GM12878 (cell line): ENCODE data around the gene TRIM3. TPM values are rescaled to one million over a fixed set of nuclear protein-coding genes. Genes with fewer than 3 reads are reported as not detected.

Experiments
- ATAC-seq: fragments of 200-7000 bp; cut with Tn5 transposase; 3 replicates; pipeline ENCODE4 v1.9.1; 2020; ENCODE audit warnings: mild to moderate bottlenecking, moderate library complexity
- BruUV-seq: library from RNA; stranded (reverse); fragments of 400-500 nt; replicated peaks from 2 replicates; lab custom pipeline; 2021; lab: Mats Ljungman, UMichigan
- CTCF ChIA-PET: fragments of 300-600 bp; sonication (Branson Sonifier 250); formaldehyde crosslinking; extraction: SDS; loops from one replicate; lab custom pipeline; 2021; ENCODE audit warnings: inconsistent platforms; lab: Yijun Ruan, JAX
- POLR2A ChIA-PET: fragments of 350-600 bp; formaldehyde crosslinking; extraction: SDS; loops from one replicate; lab custom pipeline; 2021; ENCODE audit warnings: inconsistent platforms; lab: Charles Lee
- RAD21 ChIA-PET: fragments of 300-600 bp; sonication (Branson Sonifier 250); formaldehyde crosslinking; loops from one replicate; lab custom pipeline; 2023; ENCODE audit warnings: antibody characterized with exemption; ENCODE audit not compliant: unreplicated experiment; lab: Charles Lee
- SMC1A ChIA-PET: fragments of 300-600 bp; sonication (Branson Sonifier 250); formaldehyde crosslinking; loops from one replicate; lab custom pipeline; 2023; ENCODE audit not compliant: unreplicated experiment, uncharacterized antibody; lab: Charles Lee
- DNase-seq: peaks from one replicate; pipeline ENCODE4 v3.0.0-alpha.2; 2011; ENCODE audit warnings: low read depth, low spot score
- FAIRE-seq: peaks from 3 replicates; lab custom pipeline; 2011; peaks lifted over from hg19 to GRCh38; lab: Jason Lieb, UNC
- H2AFZ ChIP-seq: 2 replicates; pipeline ENCODE4 v1.6.0; 2011; ENCODE audit warnings: low read depth, low read length, control low read depth; ENCODE audit not compliant: control insufficient read depth
- H3K27ac ChIP-seq: 2 replicates; pipeline ENCODE4 v1.5.1; 2011; ENCODE audit warnings: control low read depth; ENCODE audit not compliant: control insufficient read depth, insufficient read depth
- H3K27me3 ChIP-seq, 2 experiments: replicated peaks in 1 of 2; 2 replicates each; pipeline versions ENCODE4 v1.6.0 to v1.6.1; 2011; ENCODE audit warnings: low read length in 1 of 2; ENCODE audit not compliant: control insufficient read depth in 2 of 2, insufficient read depth in 2 of 2
- H3K36me3 ChIP-seq, 2 experiments: 2 replicates each; pipeline ENCODE4 v1.5.1; 2011; ENCODE audit warnings: low read length in 1 of 2; ENCODE audit not compliant: control insufficient read depth in 2 of 2, insufficient read depth in 2 of 2
- H3K4me1 ChIP-seq: 2 replicates; pipeline ENCODE4 v1.6.1; 2011; ENCODE audit warnings: mild to moderate bottlenecking, low read length, moderate library complexity, mixed read lengths; ENCODE audit not compliant: control insufficient read depth, insufficient read depth
- H3K4me2 ChIP-seq: 2 replicates; pipeline ENCODE4 v1.6.0; 2011; ENCODE audit warnings: control low read depth; ENCODE audit not compliant: control insufficient read depth, insufficient read depth
- H3K4me3 ChIP-seq: fragments of 200-600 bp; sonication (generic); 2 replicates; pipeline ENCODE4 v1.5.1; 2016
- H3K79me2 ChIP-seq: 2 replicates; pipeline ENCODE4 v1.6.0; 2011; ENCODE audit warnings: low read length; ENCODE audit not compliant: control insufficient read depth, insufficient read depth
- H3K9ac ChIP-seq: 2 replicates; pipeline ENCODE4 v1.8.0; 2011; ENCODE audit warnings: low read length, control low read depth, mixed read lengths; ENCODE audit not compliant: control insufficient read depth, insufficient read depth
- H3K9me3 ChIP-seq: replicated peaks from 3 replicates; pipeline ENCODE4 v1.5.1; 2011; ENCODE audit warnings: mild to moderate bottlenecking, low read length; ENCODE audit not compliant: control insufficient read depth, insufficient read depth
- H4K20me1 ChIP-seq: 2 replicates; pipeline ENCODE4 v1.6.0; 2011; ENCODE audit not compliant: control insufficient read depth, insufficient read depth
- E2F4 ChIP-seq: IDR thresholded peaks from 2 replicates; pipeline ENCODE4 v1.6.1; 2012; ENCODE audit warnings: low read depth, low read length, improper control_type of control experiment
- EGR1 ChIP-seq, 2 experiments: IDR thresholded peaks; 1 replicate in 1 of 2; 2 replicates in 1 of 2; pipeline ENCODE4 v1.6.1; 2011 to 2012; ENCODE audit warnings: low read depth in 2 of 2, low read length in 2 of 2, borderline replicate concordance in 1 of 2, mild to moderate bottlenecking in 1 of 2, moderate library complexity in 1 of 2
- EZH2 ChIP-seq: IDR thresholded peaks from 2 replicates; pipeline ENCODE4 v1.6.1; 2012; ENCODE audit warnings: low read depth, mild to moderate bottlenecking, control low read depth, inconsistent platforms, low read length, borderline replicate concordance; ENCODE audit not compliant: control insufficient read depth
- HCFC1 ChIP-seq: fragments of 150-350 bp; IDR thresholded peaks from 2 replicates; pipeline ENCODE4 v1.6.1; 2014; ENCODE audit warnings: low read length
- HDAC6 ChIP-seq: fragments of 200-600 bp; sonication (generic); IDR thresholded peaks from one replicate; pipeline ENCODE4 v1.8.0; 2017; ENCODE audit warnings: antibody characterized with exemption; ENCODE audit not compliant: unreplicated experiment
- IRF4 ChIP-seq: IDR thresholded peaks from 2 replicates; pipeline ENCODE4 v1.6.1; 2011; ENCODE audit warnings: low read depth, low read length
- KLF5 ChIP-seq: fragments of 450-650 bp; IDR thresholded peaks from 2 replicates; pipeline ENCODE4 v1.6.1; 2014; ENCODE audit warnings: mild to moderate bottlenecking; ENCODE audit not compliant: partially characterized antibody
- MYB ChIP-seq: fragments of 150-350 bp; IDR thresholded peaks from 2 replicates; pipeline ENCODE4 v1.6.1; 2014; ENCODE audit warnings: mild to moderate bottlenecking, low read depth, low read length, borderline replicate concordance
- PML ChIP-seq: IDR thresholded peaks from 2 replicates; pipeline ENCODE4 v1.6.1; 2012; ENCODE audit warnings: low read length, inconsistent platforms
- POU2F2 ChIP-seq: IDR thresholded peaks from 3 replicates; pipeline ENCODE4 v1.6.1; 2011; ENCODE audit warnings: low read depth, mild to moderate bottlenecking, low read length, borderline replicate concordance
- RELA ChIP-seq: fragments of 450-650 bp; IDR thresholded peaks from 2 replicates; pipeline ENCODE4 v1.8.0; 2014; ENCODE audit warnings: borderline replicate concordance; ENCODE audit not compliant: partially characterized antibody
- RUNX3 ChIP-seq: IDR thresholded peaks from 2 replicates; pipeline ENCODE4 v1.6.1; 2012; ENCODE audit warnings: low read length, inconsistent platforms
- SKIL ChIP-seq: fragments of 450-650 bp; IDR thresholded peaks from 2 replicates; pipeline ENCODE4 v1.6.1; 2017; ENCODE audit warnings: mild to moderate bottlenecking, low read depth, inconsistent platforms; ENCODE audit not compliant: poor library complexity, severe bottlenecking
- SMAD5 ChIP-seq: IDR thresholded peaks from 2 replicates; pipeline ENCODE4 v1.6.1; 2016; ENCODE audit warnings: antibody characterized with exemption, low read depth
- SUZ12 ChIP-seq: fragments of 200-600 bp; sonication (generic); IDR thresholded peaks from one replicate; pipeline ENCODE4 v1.6.1; 2018; ENCODE audit warnings: antibody characterized with exemption, mild to moderate bottlenecking; ENCODE audit not compliant: unreplicated experiment
- ZBED1 ChIP-seq: IDR thresholded peaks from 2 replicates; pipeline ENCODE4 v1.6.1; 2016; ENCODE audit warnings: borderline replicate concordance
- WGBS: methylation state at CpG from one replicate; pipeline ENCODE4 v1.1.6; 2016; ENCODE audit warnings: low lambda C conversion rate; ENCODE audit not compliant: insufficient replicate concordance, insufficient coverage; ENCODE audit errors: missing lambda C conversion rate; 5-methylcytosine and 5-hydroxymethylcytosine counted together
- in situ Hi-C: fragments of 300-500 bp; cut with MboI; formaldehyde crosslinking; loops from 9 replicates; pipeline ENCODE4 v1.14.3; 2018; ENCODE audit warnings: mixed read lengths
- intact Hi-C: fragments of 100-400 bp; cut with micrococcal nuclease; formaldehyde crosslinking; loops from one replicate; pipeline ENCODE4 v1.14.2; 2022; ENCODE audit not compliant: unreplicated experiment
- polyA plus RNA-seq, 11 experiments: library from polyadenylated mRNA; depleted of rRNA in 4 of 11; unstranded in 6 of 11; stranded (reverse) in 5 of 11; fragments of >200 nt; fragmentation: Nextera tagmentation in 4 of 11; fragmentation: Illumina TruSeq in 1 of 11; extraction: Ambion mirVana in 4 of 11; extraction: Trizol in 1 of 11; gene quantifications; 1 replicate in 1 of 11; 2 replicates in 10 of 11; pipeline versions ENCODE4 v1.2.1 to v1.2.3, GENCODE V29; 2011 to 2016; ENCODE audit warnings: inconsistent platforms in 2 of 11, missing spikeins in 2 of 11, low read depth in 1 of 11
- total RNA-seq, 4 experiments: library from RNA; depleted of rRNA in 3 of 4; stranded (reverse); fragments of >200 nt in 3 of 4; fragmentation: Illumina TruSeq in 1 of 4; extraction: Trizol in 1 of 4; gene quantifications; 2 replicates each; pipeline versions ENCODE4 v1.2.1 to v1.2.3, GENCODE V29; 2013 to 2021

Gene TRIM3
- total and polyA plus RNA-seq, 10 of the 15 experiments (the other 5 are each of a cell fraction or from before 2014, with no cell fraction given): 0.34 to 11.8 (median 4.8) TPM

- no TSS peak for BruUV-seq
- no peak overlapping the region for H3K27ac ChIP-seq
- WGBS: 87% methylated on average over 12 of the region's 12 CpGs
- H3K4me1 ChIP-seq: peaks cover 8% of the 10 kb centered on the region
- no peak for ATAC-seq
- no peak for FAIRE-seq
- no peak overlapping the region for H3K9ac ChIP-seq
- DNase-seq: no peak
- no peaks in the 10 kb centered on the region for H3K9me3 ChIP-seq
- H3K4me2 ChIP-seq: no peak overlapping the region
- in situ Hi-C loops: no loop called here
- SMC1A ChIA-PET: interaction anchor here (1.2 kb wide), 1 partner anchor 35 kb away, joined by 3 read pairs; no protein-coding TSS in a partner anchor
- no peak overlapping the region for H3K4me3 ChIP-seq
- CTCF ChIA-PET: no interaction called here
- no peaks in the 10 kb centered on the region; the same call in 1 of the 2 replicates for H4K20me1 ChIP-seq
- H3K27me3 ChIP-seq: peaks cover 0 to 5% of the 10 kb centered on the region in 2 experiments; a peak in 2 of 4 replicates
- no peaks in the 10 kb centered on the region for H3K36me3 ChIP-seq
- POLR2A ChIA-PET: no interaction called here
- intact Hi-C loops: no loop called here
- RAD21 ChIA-PET: interaction anchor here (1.0 kb wide), 1 partner anchor 35 kb away, joined by 3 read pairs; no protein-coding TSS in a partner anchor
- H2AFZ ChIP-seq: no peak overlapping the region
- H3K79me2 ChIP-seq: no peaks in the 10 kb centered on the region
- no peak for TF ChIP-seq HCFC1
- TF ChIP-seq EGR1 (IDR thresholded peaks at IDR 0.05; ENCODE audit: borderline replicate concordance in 1 of 2, low read depth in 2 of 2, low read length in 2 of 2): no peak
- TF ChIP-seq HDAC6: no peak
- TF ChIP-seq IRF4: no peak
- no peak for TF ChIP-seq KLF5
- TF ChIP-seq PML: no peak
- TF ChIP-seq SMAD5: no peak
- no peak for TF ChIP-seq EZH2
- no peak for TF ChIP-seq POU2F2
- no peak for TF ChIP-seq SUZ12
- no peak for TF ChIP-seq ZBED1
- no peak for TF ChIP-seq E2F4
- no peak for TF ChIP-seq MYB
- no peak for TF ChIP-seq RUNX3
- no peak for TF ChIP-seq RELA
- no peak for TF ChIP-seq SKIL
These were observed 59.9 kb downstream of the TRIM3 start for GRCh38 chr11:6413791-6414201.
